C4-2B (cell line): ENCODE results near the gene PPP2R3B.

Experiments
- H3K27ac ChIP-seq: fragments of 450-650 bp; 2 replicates; pipeline ENCODE4 v1.5.1; 2017
- ZFX ChIP-seq: fragments of 450-650 bp; IDR thresholded peaks from 2 replicates; pipeline ENCODE4 v1.6.1; 2017
- TF ChIP-seq, protein P1 (sequence below): fragments of 450-650 bp; conservative IDR thresholded peaks from 2 replicates; pipeline ENCODE4 v1.5.1; 2017; ENCODE audit warnings: mild to moderate bottlenecking

Gene PPP2R3B

DNA sequence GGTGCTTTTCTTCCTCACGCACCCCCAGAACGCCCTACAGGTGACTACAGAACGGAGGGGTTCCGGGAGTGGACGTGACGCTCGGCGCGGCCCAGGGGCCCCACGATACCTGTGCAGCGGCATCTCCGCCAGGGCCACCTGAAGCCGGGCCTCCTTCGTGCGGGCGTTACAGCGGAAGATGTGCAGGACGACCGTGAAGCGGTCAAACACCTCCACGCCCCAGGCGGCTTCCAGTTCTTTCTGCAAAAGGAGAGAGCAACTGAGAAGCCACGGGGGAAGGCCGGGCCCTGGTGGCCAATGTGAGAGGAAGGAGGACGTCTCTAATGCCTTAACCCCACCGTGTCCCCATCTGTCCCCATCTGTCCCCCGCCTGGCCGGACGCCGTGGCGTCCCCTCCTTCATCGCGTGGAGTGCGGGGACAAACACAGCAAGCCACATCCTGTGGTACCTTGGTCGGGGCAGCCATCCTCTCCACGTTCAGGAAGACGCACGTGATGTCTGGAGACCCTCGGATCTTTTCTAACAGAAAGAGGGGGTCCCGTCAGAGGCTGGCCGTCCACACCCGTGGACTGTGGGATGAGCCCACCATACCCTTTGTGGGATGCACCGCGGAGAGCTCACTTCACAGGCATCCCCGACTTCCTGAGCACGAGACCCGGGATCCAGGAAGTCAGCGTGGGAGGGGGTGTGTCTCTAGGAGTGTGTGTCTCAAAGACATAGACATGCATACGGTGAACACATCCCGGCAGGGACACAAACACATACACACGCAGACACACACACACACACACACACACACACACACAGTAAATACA is 71.7 kb downstream of the PPP2R3B start:
- TF ChIP-seq, protein P1, sequence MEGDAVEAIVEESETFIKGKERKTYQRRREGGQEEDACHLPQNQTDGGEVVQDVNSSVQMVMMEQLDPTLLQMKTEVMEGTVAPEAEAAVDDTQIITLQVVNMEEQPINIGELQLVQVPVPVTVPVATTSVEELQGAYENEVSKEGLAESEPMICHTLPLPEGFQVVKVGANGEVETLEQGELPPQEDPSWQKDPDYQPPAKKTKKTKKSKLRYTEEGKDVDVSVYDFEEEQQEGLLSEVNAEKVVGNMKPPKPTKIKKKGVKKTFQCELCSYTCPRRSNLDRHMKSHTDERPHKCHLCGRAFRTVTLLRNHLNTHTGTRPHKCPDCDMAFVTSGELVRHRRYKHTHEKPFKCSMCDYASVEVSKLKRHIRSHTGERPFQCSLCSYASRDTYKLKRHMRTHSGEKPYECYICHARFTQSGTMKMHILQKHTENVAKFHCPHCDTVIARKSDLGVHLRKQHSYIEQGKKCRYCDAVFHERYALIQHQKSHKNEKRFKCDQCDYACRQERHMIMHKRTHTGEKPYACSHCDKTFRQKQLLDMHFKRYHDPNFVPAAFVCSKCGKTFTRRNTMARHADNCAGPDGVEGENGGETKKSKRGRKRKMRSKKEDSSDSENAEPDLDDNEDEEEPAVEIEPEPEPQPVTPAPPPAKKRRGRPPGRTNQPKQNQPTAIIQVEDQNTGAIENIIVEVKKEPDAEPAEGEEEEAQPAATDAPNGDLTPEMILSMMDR = no peak
- TF ChIP-seq ZFX = no peak
- no peak overlapping the region for H3K27ac ChIP-seq

DNA sequence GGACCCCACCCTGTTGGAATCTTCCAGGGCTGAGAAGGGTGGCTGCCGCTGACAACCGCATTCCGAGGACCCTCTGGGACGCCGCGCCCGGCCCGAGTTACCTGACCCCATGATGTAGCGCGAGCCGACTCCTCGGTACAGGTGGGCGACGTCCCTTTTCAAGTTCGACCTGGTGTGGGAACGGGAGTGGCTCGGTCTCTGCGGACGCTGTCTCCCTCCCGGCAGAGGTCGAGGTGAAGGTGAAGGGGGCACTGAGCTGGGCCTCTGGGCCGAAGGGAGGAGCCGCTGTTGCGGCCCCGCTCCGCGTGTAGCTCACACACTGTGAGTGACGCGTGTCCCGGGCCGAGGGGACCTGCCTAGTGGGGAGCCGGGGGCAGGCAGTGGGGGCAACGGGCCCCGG is 72.7 kb downstream of the PPP2R3B start:
- TF ChIP-seq ZFX = no peak
- TF ChIP-seq, protein P1 = no peak
- no peak overlapping the region for H3K27ac ChIP-seq

DNA sequence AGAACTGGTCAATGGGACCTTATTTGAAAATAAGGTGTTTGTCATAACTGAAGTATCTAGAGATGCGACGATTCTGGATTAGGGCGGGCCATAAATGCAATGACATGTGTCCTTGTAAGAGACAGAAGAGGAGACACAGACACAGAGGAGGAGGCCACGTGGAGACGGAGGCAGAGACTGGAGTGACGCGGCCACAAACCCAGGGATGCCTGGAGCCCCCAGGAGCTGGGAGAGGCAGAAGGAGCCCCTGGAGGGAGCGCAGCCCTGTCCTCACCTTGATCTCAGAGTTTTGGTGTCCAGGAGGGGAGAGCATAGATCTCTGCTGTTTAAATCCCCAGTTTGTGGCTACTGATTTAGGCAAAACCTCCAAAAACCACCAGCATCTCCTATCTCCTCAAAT is 73.2 kb downstream of the PPP2R3B start:
- no peak overlapping the region for H3K27ac ChIP-seq
- TF ChIP-seq, protein P1 = no peak
- no peak for TF ChIP-seq ZFX

DNA sequence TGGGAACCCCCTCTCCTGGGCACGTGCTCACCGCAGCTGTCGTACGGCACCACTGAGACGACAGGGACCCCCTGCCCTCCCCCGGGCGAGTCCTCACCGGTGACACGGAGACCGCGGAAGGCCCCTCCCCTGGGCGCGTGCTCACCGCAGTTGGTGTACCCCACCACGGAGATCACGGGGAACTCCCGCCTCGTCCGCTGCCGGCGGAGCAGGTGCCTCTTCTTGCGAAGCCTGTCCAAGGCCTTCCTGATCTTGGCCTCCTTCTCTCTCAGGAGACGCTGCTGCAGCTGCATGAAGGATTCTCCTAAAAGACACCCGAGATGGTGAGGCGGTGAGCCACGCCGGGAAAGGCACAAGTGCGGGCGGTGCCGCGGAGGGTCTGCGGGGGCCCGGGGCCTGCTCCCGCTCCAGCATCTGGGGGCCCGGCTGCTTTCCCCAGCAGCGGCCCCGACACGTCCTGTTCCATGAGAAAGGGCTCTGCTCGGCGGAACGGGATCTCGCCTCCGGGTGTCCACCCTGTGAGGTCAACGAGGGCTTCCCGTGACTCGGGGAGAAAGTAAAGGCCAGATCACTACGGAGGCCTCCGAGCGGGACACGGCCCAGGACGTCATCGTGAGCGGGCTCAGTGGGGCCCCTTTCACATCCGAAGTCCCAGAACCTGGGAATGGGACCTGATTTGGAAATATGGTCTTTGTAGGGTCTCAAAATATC is 73.9 kb downstream of the PPP2R3B start:
- no peak for TF ChIP-seq ZFX
- TF ChIP-seq, protein P1 = no peak
- H3K27ac ChIP-seq = no peak overlapping the region

DNA sequence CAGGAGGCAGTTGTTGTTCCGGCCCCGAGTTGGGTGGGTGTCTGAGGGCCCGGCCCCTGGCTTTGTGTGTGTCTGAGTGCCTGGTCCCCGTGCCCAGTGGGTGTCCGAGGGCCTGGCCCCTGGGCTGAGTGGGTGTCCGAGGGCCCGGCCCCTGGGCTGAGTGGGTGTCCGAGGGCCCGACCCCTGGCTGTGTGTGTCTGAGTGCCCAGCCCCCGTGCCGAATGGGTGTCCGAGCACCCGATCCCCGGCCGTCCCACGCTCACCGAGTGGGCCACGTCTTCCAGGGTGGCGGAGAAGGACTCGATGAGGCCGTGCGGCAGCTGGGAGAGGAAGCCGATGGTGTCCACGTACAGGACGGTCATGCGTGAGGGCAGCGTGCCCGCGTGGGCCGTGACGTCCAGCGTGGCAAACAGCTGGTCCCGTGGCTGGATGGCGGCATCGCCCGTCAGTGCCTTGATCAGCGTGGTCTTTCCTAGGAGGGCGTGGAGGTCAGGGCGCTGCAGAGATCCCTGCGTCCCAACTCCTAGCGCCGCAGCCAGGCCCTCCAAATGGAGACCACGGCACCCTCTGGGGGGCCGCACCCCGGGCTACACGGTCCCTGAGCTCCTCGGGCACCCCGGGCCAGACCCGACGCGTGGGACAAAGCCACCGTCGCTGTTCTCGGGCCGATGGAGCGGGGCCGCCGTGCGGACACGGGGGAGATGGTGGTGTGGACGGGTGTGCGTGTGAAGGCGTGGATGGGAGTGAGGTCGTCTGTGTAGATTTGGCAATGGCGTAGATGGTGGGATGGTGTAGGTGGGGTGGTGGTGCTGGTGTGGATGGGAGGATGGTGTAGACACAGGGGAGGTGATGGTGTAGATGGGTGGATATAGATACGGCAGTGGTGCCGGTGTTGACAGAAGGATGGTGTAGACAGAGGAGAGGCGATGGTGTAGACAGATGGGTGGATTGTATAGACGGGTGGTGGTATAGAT is 75.3 kb downstream of the PPP2R3B start:
- TF ChIP-seq ZFX = no peak
- TF ChIP-seq, protein P1 = no peak
- H3K27ac ChIP-seq = no peak overlapping the region

DNA sequence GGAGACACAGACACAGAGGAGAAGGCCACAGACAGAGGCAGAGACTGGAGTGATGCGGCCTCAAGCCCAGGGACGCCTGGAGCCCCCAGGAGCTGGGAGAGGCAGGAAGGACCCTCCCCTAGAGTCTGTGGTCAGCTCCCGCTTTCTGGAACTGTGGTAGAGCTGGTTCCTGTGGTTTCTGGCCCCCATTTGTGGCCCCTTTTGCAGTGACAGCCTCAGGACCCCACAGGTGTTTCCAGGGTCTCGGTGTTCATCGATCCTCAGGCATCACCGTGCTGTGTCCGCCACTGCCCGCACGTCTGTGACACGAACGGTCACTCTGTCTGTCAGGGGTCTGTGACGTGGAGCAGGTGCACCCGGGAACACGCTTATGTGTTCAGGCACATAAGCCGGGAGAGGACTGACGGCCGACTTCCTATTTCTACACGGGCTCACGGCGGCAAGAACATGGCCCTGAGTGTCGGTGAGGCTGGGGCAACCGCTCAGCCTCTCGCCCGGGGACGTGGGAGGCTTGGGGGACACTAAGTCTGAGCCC is 76.0 kb downstream of the PPP2R3B start:
- H3K27ac ChIP-seq = no peak overlapping the region
- TF ChIP-seq, protein P1 = no peak
- no peak for TF ChIP-seq ZFX
